HG02938 (cell line): Measurements from ENCODE around the gene PPP1R27.

Source experiments
- ATAC-seq: cut with Tn5 transposase; IDR thresholded peaks from one replicate; pipeline ENCODE4 v1.9.1; 2021; ENCODE audit warnings: mild to moderate bottlenecking, moderate library complexity; ENCODE audit not compliant: unreplicated experiment

Gene PPP1R27, protein sequence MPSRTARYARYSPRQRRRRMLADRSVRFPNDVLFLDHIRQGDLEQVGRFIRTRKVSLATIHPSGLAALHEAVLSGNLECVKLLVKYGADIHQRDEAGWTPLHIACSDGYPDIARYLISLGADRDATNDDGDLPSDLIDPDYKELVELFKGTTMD

DNA sequence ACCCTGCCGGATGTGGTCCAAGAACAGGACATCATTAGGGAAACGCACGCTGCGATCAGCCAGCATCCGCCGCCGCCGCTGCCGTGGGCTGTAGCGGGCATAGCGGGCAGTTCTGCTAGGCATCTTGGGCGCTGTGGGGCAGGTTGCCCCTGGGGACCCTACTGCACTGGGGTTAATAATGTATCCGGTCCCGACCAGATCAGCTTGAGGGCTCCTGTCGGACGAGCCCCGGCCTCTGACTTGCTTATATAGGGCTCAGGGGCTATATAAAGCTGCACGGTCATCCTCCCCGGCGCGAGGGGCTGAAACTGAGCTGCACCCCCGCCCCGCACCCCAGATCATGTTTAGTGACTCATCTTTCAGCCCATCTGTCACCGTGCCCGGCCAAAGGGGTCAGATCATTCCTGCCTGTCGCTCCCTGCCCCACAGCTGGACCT, at the start of gene PPP1R27:
Gene PPP1R27, minus strand, starts transcription at position 220 of the 437 bp plus-strand sequence. Its CDS starts 97 bp downstream, at position 123.
- no peak for ATAC-seq

DNA sequence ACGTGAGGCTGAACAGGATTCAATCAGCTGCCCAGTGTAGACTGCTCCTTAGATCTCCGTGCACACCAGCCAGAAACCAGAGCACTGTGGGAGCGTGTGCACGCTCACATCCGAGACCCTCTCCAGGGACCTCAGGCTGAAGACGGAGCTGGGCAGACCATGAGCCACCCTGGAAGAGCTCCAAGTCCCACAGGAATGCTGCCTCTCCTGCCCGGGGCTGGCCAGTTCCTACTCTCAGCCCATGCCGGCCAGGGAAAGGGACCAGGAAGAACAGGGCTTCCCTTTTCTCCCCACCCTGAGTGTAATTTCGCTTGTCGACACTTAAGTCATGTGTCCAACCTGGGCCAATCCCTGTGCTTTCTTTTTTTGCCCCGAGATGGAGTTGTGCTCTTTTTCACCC, 49.7 kb upstream of the PPP1R27 start:
- no peak for ATAC-seq

DNA sequence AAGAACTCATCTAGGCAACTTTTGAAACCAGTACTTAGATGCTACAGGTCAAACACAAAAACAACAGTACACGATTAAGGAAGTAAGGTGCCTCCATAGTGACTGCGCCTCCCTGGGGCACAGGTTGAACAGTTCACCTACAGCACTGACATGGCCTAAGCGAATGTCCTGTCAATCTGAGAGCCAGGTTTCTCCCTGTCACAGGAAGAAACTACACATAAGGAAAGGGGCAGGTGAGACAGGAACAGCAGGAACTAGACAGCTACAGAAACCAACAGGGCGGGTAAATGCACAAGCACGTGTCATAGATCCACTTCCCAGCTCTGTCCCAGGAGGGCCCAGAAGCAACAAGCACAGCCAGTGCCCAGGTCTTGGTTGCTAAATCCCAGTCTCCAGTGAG, 44.3 kb upstream of the PPP1R27 start:
- ATAC-seq, result no peak

DNA sequence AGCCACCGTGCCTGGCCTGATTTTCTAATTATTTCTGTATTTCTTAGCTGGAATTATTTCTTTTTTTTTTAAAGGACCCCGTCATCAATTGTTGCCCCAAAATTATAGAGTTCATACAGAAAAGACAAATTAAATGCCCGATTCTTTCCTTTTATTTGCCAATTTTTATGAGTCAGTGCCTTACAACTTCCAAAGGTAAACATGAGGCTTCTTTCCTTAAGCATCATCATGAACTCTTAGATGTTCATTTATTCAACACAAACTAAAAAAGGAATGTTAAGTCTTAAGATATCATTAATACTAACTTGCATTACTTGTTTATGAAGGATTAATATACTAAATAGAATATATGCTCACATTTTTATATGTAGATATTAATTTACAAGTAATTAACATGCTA, 43.4 kb upstream of the PPP1R27 start:
- ATAC-seq, result no peak

DNA sequence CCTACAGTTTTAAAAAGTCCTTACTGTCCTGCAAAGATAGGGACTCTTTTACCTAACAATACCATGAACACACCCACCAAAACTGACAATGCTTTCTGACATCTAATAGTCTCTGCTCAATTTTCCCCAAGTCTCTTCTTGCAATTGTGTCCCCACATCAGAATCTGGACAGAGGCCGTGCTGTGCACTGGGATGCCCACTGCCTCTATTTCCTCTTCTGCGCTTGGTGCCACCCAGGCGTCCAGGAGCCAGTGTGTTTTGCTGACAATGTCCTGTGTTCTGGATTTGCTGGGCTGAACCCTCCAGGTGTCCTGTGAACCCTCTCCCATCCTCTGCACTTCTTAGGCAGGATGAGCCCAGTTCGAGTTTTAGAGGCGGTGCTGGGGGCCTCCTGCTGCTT, 42.7 kb upstream of the PPP1R27 start:
- ATAC-seq, result no peak

DNA sequence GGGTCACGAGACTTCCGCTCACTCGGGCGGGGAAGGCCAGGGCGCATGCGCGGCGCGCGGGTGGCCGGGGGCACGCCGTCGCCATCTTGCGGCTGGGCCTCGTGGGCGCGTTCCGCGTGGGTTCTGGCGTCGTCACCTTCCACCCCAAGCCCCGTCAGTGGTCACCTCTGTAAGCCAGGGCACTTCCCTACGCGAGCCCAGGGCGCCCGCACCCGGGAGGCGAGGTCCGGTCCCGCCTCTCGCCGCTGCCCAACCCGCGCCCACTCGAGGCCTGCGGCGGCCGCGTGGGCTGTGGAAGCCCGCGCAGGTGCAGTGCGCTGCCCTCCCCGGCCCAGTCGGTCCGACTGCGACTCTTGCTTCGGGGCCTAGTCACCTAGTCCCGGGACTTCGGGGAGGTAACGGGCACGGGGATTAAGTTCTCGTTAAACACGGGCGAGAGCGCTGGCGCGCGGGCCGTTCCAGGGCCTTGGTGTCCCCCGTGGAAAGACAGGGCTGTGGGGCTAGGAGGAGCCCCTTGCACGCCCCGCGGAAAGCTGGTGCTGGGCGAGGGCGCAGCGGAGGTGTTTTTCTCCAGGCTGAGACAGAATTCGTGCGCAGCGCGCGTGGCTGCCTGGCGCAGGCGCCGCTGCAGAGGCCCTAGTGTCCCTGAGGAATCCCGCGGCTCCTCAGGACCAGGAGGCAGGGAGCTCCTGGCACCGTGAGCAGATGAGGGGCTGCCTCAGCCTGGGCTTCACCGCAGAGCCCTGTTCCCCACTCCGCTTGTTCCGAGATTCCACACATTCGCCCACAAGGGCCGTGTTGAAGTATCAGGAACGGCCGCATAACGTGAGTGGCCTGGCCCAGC, 36.8 kb upstream of the PPP1R27 start:
- peak; percentile 18 for ATAC-seq

DNA sequence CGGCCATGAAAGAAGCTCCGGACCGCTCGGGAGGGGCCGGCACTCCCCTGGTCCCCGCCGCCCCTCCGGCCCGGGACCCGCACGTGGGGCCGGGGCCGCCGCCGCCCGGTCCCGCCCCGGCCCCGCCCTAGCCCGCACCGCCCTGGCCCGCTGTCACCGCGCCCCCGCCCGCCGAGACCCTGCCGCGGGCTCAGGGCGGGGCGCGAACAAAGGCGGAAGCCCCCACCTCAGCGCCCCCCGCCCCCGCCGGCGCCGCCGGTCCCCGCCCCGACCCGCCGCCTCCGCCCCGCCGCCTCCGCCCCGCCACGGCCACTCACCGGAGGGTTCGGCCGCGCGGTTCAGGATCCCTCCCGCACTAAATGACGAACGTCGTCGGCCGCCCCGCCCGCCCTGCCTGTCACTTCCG, 36.1 kb upstream of the PPP1R27 start, which contains the start of gene ARHGDIA:
Gene ARHGDIA, minus strand, starts transcription at position 357 of the 406 bp plus-strand sequence. CDS start 1,407 bp downstream, outside the sequence.
- peak; percentile 44 for ATAC-seq

DNA sequence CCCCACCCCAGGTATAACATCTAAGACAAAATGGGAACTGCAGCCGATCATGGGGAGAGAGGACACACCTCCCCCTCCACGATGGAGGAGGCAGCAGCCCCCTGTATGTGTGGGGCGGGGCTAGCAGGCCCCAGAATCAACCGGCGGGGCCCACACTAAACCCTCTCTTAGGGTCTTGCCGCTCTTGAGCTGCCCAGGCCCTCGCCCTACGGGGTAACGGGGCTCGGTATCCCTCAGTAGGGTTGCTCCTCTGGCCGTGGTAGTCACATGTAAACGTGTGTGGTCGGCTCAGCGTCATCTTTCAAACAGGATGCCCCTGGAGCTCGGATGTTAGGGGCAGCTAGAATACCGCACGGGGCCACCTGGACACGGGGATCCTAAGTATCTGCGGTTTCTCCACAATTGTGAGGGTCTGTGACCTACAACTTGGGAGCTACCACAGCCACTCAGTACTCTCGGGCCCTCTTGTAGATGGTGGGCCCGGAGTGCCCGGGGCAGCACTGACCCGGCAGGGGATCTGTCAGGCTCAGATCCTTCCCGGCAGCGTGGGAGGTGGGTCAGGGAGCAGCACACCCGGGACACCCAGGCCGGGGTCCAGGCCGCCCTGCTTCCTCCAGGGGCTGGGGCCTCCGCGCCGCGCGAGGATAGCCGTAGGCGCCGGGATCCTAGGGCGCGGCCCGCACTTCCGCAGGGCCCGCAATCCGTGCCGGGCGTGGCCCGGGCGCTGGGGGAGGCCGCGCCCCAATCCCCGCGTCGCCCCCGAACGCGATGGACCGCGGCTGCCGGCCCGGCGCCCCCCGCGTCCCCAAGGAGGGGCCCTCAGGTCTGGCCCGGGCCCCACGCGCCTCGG, 35.5 kb upstream of the PPP1R27 start:
- peak; percentile 14 for ATAC-seq

DNA sequence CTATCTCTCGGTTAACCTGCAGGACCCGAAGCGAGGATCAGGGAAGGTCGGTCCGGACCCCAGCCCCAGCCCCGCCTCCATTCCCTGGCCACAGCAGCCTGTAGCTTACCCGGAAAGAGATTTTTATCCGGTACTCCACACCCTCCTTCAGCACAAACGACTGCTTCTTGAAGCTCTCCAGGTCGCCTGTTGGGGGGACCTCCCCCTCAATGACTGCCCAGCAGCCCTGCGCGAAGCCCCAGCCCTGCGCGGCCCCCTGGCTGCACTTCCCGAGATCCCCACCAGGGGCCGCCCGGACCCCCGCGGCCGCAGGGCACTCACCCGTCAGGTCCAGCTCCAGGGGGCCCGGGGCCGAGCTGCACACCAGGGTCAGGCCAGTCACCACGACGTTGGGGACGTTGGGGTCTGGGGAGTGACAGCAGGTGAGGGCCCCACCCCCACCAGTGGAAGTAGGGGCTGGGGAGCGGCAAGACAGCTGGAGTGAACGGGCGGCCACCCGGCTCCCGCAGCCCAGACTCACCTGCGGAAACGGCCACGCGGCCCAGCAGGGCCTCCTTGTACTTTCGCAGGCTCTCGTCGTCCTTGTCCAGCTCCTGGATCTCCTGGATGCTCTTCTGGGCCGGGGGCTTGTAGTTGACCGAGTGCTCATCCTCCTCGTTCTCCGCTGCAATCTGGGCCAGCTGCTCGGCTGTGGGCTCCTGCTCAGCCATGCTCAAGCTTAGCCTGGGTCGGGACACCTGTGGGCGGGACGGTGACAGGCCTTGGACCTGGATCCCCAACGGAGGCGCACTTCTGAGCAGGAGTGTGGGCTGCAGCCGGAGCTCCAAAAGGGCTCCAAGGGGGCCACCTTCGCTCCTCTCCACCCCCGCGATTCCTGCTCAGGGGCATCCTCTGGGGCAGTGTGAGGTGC, 34.6 kb upstream of the PPP1R27 start:
- ATAC-seq, result no peak

DNA sequence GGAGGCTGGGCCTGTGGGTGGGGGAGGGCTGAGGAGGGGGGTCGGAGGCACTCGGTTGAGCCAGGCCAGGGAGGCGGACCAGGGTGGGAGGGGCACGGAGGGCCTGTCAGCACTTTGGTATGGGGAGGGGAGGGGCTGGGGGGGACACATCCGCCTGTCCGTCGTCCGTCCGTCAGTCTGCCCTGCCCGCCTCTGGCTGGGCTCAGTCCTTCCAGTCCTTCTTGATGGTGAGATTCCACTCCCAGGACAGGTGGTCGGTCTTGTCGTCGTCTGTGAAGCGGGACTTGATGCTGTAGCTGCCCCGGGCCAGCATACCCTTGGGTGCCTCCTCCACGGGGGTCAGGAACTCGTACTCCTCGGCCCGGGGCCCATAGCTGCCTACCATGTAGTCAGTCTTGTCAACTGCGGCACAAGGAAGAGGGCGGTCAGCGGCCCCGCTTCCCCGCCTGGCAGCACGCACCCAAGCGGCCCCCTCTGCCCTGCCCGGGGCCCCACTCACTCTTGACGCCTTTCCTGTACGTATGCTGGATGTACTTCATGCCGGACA, 33.9 kb upstream of the PPP1R27 start:
- no peak for ATAC-seq

DNA sequence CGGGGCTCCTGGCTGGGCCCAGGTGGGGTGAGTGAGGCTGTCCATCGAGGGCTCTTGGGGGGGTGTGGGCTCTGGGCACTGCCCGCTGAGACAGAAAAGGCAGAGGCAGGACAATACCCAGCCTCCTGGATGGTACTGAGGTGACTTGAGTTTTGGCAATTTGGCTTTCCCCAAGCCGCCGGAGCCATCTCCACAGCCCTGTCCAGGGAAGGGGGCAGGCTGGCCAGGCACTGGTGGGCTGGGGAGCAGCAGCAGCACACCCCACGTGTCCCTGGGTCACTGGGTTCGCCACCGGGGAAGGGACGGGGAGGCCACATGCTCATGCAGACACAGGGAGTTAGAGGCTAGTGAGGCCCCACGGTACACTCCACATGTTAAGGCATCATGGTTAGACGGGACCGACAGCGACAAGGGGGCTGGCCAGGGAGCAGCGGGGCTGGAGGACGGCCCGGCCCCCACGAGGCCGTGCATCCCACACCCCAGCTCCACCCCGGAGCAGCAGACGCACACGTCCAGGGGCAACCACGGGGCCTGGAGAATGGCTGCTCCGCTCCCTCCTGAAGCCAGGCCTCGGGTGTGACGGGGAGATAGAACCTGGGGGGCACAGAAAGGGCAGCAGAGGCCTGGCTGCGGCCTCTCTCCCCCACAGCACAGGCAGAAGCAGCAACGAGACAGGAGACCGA, 33.3 kb upstream of the PPP1R27 start:
- ATAC-seq, result no peak

DNA sequence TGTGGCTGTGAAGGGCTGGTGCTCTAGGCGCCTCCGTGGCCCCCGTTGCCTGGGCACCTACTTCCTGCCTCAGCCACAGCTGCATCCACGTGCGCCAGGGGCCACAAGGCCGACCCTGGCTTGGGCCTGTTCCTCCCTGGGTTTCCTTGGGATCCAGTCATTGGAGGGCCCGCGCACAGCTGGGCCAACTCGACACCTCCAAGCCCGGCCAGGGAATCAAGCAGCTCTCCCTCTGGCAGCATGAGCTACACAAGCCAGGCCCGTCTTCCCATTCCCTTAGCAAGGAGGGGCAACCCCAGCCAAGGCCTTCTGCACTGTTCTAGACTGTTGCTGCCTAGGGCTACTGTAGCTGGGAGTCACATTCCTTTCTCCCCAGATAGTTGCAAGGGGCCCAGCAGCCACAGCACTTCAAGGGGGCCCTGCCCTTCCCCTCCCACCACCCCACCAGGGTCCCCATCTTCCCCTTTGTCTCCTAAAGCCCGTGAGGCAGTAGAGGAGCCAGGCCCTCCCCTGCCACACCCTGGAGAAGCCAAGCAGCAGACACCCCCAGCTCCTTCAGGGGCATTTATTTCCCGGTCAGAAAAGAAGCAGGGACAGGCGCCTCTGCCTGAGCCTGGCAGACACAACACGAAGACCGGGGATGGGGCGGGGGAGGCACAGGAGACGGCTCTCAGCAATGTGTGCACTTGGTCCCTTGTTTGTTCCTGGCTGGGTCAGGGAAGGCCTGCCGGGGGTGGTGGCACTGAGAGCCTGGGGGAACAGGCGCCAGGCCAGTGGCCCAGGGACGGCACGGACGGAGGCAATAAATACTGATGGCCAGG, 32.5 kb upstream of the PPP1R27 start:
- ATAC-seq, result no peak

DNA sequence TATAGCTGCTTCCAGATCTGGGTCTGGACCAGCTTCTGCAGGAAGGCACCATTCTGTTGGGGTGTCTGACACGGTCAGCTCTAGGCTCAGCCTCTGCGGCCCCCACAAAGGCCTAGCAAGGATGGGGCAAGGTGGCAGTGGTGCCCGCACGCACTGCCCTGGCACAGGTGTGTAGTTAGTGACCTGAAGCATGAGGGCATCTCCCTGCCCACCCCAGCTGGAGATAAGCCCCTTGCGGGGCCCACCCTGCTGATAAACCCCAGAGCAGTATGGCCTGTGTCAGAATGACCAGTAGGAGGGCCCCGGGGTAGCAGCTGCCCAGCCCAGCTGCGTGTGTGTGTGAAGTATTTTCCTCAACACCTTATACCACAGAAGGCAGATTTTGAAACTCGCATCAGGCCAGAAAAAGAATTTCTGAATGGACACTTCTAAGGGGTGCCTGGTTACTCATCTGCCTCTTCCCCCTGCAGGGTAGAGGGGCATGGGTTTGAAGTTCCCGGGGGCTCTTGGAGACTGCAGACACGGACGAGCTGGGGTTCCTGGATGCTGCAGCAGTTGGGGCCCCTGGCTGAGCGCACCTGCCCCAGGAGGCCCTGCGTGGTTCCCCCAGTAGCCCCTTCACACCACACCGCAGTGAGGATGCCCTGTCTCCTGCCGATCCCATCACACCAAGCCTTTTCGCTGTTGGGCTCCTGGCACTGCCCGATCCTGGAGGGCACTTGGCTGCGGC, 31.8 kb upstream of the PPP1R27 start:
- ATAC-seq, result no peak

DNA sequence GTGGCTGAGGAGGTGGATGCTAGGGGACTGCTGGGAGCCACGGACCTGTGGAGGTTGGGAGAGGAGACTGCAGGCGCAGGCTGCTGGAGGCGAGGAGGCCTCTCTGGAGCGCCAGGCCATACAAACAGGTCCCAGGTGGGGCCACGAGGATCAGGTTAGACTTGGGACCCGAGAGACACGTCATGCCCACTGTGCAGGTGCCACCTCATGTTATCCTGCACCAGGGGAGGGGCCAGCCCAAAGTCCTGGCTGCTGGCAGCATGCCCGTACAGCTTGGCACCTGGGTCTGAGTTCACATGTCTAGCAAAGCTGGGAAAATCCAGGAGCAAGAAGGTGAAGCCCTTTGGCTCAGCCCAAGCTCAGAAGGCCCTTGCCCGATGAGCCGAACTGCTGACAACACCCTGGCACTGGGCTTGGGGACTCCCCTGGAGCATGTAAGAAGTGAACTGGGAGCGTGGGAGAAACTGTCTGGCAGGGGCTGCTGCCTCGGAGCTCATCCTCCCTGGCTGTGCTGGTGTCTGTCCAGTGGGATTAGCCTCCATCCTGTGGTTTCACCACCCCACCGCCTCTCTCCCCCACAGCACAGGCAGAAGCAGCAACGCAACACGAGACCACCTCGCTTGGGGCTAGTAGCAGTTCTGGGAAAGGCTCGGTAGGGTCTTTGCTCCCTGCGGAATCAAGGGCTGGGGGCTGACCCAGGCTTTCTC, 31.0 kb upstream of the PPP1R27 start:
- ATAC-seq, result no peak

DNA sequence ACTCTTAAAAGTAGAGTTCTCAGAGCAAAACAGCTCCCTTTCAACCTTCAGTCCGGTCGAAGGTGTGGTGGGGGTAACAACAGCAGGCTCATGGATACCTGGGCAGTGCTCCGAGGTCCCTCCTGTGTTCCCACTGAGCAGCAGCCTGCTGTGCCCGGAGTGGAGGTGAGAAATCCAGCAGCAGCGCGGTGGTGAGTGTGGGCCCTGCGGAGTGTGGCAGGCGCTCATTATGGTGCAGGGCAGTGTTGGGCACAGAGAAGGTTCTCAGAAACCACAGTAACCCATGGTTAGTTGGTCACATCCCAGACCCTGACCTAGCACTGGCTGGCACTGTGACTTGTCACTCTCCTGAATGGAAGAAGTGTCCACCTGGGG, 30.5 kb upstream of the PPP1R27 start:
- ATAC-seq, result no peak

DNA sequence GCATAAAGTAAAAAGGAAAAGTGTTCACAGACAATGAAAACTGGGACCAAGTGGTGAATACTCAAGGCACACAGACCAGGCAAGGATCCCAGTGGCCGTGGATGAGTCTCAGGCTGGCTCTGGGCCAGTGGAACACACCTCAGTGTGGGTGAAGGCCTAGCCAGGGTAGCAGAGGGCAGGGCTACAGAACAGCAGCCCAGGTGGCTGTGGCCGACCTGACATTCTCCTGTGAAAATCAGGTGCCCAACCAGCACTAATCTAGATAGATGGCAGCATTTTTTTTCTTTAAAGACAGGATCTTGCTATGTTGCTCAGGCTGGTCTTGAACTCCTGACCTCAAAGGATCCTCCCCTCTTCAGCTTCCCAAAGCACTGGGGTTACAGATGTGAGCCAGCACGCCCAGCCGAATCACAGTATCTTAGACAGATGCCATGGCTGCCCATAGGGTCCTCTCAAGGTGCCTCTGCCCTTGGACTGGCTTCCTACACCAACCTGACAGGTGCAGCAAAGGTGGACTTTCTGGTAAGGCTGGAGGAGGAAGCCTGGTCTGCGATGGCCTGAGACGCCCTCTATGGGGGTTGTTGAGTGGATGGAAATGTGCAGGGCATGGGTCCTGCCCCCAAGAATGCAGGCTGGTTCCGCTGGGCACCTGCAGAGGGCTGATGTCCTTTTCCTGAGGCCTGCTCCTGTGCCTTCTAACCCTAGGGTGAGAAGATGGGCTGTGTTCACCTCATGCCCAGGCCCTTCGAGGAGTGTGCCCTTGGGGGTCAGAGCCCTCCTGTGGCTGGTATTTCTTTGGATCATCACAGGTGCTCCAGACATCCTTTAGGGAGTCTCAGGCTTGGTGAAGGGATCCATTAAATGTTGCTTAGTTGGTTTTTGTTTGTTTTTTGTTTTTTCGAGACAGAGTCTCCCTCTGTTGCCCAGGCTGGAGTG, 29.3 kb upstream of the PPP1R27 start:
- ATAC-seq, result no peak
